HG02870 (cell line): ENCODE measurements around the gene MT1E.
"Not testable (repeated sequence)": the region's sequence is repeated elsewhere in the genome, so short reads cannot be mapped to it uniquely, and the experiment has no call there.

Experiments
- ATAC-seq: cut with Tn5 transposase; IDR thresholded peaks from one replicate; pipeline ENCODE4 v1.9.1; 2021; ENCODE audit warnings: mild to moderate bottlenecking, moderate library complexity; ENCODE audit not compliant: unreplicated experiment

MT1E gene

DNA sequence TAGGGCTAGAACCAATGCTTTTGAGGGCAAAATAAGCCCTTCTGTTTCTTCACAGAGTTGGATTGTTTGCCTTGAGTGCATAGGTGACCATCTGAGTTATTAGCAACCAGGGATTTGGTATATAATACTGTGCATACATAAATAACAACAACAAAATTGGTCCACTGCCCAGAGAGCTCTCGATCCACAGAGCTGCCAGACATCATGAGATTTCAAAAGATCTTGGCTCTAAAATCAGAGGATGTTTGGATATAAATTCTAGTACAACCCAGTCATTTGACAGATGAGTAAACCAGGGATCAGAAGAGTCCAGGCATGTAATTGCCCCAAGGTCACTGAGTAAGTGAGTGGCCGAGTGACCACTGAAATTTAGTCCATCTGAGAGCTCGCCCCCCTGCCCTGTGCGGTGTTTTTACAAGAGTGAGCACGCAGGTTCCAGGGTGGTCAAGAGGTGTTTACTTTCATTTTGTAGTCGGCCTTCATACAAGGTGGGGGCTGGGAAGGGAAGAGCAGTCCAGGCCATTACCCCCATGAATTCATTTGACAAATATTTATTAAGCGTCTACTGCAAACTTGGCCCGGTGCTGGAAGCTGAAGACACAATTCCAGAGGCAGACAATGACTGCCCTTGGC lies 19.0 kb upstream of the MT1E start:
- ATAC-seq, result no peak

DNA sequence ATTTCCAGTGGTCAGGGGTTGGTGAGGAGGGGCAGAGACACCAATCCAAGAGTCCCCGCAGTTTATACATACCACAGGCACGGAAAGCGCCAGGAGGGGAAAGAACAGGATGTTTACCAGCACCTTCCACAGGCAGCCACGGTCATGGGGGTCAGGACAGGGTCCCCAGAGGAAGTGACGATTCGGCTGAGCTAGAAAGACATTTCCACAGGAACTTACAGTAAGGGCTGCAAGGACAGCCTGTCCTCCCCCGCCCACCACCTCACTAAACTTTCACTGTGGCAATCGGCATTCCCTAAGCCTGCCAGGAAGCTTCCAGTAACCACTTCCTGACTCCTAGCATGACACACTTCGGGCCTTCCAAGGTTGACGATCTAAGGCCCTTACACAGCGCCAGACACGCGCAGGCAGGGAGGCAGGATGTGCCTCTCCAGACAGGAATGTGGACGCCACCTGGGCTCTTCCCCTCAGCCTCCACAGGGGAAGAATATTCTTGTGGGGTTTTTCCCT lies 18.4 kb upstream of the MT1E start:
- ATAC-seq, result no peak

DNA sequence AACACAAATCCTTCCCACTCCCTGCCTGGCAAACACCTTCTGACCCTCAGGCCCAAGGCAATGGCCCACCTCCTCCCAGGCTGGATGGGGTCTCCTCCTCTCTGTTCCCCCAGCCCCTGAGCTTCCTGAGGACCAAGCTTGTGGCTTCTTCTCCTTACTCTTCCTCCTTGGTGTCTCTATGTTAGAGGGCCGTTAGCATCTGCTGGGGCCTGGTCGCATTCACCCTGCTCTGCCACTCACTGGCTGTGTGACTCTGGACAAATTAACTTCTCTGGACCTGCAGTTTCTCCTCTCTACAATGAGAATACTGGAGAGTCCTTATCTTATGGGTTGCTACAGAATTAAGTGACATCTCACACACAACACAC lies 17.9 kb upstream of the MT1E start:
- no peak for ATAC-seq

DNA sequence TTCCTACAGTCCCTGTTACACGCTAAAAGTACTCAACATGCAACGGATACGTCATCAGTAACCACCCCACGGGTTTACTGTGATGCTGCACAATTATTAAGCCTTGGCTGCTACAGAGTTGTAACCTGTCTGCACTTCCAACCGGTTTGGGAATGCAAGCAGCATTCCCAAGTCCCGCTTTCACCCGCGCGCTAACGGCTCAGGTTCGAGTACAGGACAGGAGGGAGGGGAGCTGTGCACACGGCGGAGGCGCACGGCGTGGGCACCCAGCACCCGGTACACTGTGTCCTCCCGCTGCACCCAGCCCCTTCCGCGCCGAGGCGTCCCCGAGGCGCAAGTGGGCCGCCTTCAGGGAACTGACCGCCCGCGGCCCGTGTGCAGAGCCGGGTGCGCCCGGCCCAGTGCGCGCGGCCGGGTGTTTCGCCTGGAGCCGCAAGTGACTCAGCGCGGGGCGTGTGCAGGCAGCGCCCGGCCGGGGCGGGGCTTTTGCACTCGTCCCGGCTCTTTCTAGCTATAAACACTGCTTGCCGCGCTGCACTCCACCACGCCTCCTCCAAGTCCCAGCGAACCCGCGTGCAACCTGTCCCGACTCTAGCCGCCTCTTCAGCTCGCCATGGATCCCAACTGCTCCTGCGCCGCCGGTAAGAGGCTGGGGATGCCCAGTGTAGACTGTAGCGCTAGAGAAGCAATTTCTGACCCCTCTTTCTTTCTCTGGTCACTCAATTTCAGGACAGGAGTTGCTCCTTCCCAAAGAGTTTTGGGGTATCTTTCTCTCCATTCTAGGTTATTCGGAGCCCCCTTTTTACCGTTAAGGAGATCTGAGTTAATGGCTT lies 17.3 kb upstream of the MT1E start, which contains the start of gene MT2A:
Gene MT2A, plus strand, starts transcription at position 542 of the 833 bp plus-strand sequence. Its CDS starts 72 bp downstream, at position 614.
- peak; percentile 88 for ATAC-seq

- no peak for ATAC-seq
These were observed 16.6 kb upstream of the MT1E start for GRCh38 chr16:56608876-56609462.

DNA sequence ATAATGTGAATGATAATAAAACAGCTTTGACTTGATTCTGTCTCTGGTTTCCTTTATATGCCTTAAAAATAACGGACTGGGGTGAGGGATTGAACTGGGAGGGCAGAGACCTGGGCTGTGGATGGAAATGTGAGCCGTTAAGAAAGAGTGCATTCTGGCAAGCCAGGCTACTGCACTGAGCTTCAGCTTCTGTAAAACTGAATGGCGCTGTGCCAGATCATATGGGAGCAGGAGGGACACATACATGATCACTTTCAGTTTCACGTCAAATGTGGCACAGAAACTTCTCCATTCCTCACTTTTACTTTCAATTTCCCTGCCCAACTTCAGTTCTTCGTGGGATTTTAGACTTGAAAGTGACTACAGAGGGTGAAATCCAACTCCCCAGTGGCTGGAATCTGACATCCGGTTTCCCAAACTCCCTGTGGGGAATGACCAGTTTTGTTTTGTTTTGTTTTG lies 16.1 kb upstream of the MT1E start:
- ATAC-seq, result no peak

- ATAC-seq, result no peak
These were observed 15.5 kb upstream of the MT1E start for GRCh38 chr16:56610017-56610608.

DNA sequence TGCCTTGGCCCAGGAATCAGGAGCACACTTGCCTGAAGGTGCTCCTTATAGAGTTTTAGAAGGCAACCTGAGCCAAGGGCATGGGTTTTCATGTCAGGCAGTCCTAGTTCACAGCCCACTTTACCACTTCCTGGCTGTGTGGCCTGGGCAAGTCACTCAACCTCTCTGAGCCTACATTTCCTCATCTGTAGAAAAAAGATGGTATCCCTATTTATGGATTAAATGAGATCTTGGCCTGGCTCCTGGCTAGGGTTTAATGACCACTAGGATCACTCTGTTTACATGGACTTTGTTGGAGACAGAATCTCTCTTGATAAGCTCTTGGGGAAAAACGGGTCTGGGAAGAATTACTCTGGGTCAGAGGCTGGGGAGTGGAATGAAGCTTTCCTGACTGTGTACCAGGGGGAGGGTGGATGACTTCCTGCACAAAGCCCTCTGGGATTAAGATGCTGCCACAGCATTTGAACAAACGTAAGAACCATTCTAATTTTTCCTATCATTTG lies 14.9 kb upstream of the MT1E start:
- no peak for ATAC-seq

GRCh38 chr16:56611281-56611833 lies 14.2 kb upstream of the MT1E start:
- no peak for ATAC-seq

- ATAC-seq, result no peak
These were observed 11.9 kb upstream of the MT1E start for GRCh38 chr16:56613706-56614105.

- peak; percentile 75 for ATAC-seq
These were observed 11.0 kb upstream of the MT1E start for GRCh38 chr16:56614549-56614991.

DNA sequence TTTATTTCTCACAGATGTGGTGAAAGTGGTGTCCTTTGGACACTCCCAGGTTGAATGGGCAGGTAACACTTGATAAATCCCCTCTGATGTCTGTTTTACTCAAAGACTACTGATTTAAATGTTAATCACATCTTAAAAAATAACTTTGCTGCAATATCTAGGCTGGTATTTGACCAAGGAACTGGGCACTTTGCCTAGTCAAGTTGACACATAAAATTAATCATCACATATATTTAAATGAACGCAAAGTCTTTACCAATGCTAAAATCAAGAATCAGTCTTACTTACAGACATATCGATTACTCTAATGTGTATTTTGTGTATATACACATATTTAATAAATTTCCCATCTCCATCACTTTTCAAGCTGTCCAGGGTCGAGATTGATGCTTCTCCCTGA lies 10.2 kb upstream of the MT1E start:
- no peak for ATAC-seq

DNA sequence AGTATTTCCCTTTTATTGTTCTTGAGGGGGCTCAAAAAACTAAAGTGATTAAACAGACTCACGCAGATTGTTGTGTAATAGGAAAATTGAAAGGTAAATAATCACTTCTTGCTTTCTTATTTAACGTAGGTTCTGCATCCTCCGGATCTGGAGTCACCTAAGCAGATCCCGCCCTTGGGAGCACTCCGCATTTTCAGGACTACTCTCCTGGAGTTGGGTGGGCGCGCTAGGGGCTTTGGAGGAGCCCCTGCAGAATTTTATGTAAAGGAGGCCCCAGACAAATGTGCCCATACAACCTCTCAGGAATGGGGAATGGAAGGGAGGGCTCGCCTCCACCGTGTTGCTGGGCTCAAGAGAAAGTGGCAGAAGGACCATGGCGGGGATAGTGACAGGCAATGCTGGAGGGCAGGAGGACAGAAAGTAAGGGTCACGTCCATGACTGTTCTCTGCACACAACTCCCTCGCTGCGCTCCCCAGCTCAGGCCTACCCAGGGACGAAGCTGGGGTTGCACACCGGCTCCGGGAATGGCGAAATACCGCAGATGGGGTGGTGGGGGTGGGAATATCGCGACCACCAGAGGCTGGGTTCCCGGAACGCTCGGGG lies 8.9 kb upstream of the MT1E start:
- ATAC-seq, result no peak

DNA sequence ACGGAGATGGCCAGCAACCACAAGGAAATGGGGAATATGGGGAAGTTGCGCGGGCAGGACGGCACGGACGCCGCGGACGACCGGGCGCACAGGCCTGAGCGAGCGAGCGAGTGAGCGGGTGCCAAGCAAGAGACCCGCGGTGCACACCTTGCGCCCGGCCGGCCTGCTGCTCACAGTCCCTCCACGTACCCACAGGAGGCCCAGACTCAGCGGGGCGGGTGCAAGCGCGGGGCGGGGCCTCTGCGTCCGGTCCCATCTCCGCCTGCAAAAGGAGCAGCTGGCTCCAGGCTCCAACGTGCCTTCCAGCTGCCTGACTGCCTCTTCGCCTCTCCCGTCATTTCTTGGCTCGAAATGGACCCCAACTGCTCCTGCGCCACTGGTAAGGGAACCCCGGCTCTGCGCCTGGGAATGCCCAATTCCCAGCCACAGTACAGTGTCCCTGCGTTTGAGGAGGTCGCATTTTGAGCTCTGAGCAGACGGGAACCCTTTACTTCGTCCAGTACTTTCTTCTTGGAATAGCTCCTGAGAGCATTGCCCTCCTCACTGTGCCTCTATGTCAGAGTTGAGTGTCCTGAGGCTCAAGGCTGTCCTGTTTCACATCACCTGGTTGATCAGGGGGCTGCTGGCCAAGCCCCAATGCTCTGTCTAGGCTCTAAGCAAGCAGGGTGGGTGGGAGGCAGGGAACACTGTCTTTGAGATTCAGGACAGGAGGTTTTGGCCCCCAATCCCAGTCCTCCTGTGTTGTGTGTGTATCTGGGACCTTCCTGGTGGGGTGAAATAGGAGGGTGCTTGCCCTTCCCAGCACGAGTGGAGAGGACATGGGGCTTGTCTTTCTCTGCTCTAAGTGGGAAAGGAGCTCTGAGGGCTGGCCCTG lies 8.1 kb upstream of the MT1E start:
- no peak for ATAC-seq

GRCh38 chr16:56618138-56618537 lies 7.4 kb upstream of the MT1E start:
- no peak for ATAC-seq

DNA sequence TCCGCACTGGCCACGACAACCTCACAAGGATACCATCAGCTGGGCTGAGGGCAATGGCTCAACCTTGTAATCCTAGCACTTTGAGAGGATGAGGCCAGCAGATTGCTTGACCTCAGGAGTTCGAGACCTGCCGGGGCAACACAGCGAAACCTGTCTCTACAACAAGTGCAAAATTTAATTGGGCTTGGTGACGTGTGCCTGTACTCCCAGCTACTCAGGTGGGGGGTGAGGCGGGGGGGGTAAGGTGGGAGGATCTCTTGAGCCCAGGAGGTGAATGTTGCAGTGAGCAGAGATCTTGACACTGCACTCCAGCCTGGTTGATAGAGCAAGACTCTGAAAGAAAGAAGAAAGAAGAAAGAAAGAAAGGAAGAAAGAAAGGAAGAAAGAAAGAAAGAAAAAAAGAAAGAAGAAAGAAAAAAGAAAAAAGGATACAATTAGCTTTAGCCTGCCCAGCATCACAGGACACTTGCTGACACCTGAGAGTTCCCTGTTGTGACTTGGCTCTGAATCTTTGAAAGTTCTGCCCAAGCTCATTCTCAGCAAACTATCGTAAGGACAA lies 5.2 kb upstream of the MT1E start:
- no peak for ATAC-seq

GRCh38 chr16:56621665-56622445 lies 3.7 kb upstream of the MT1E start:
- not testable (repeated sequence) for ATAC-seq

GRCh38 chr16:56623184-56623583 lies 2.4 kb upstream of the MT1E start:
- not testable (repeated sequence) for ATAC-seq
